NT2/D1 (cell line): Measurements from ENCODE around the gene GRB10.

Experiments
- DNase-seq: peaks from one replicate; pipeline ENCODE4 v3.0.0-alpha.2; 2011; ENCODE audit warnings: low read depth, low spot score
- H3K27me3 ChIP-seq: 2 replicates; pipeline ENCODE4 v1.6.0; 2011; ENCODE audit warnings: mild to moderate bottlenecking; ENCODE audit not compliant: insufficient read length, insufficient read depth
- H3K36me3 ChIP-seq: 2 replicates; pipeline ENCODE4 v1.6.1; 2011; ENCODE audit warnings: mild to moderate bottlenecking, low read length, mixed read lengths; ENCODE audit not compliant: insufficient read depth, insufficient read length
- H3K4me1 ChIP-seq: 2 replicates; pipeline ENCODE4 v1.5.1; 2011; ENCODE audit not compliant: insufficient read depth, insufficient read length
- H3K4me3 ChIP-seq: 2 replicates; pipeline ENCODE4 v1.5.1; 2011; ENCODE audit warnings: low read depth; ENCODE audit not compliant: insufficient read length
- H3K9ac ChIP-seq: 2 replicates; pipeline ENCODE4 v1.6.0; 2011; ENCODE audit warnings: low read depth; ENCODE audit not compliant: insufficient read length
- H3K9me3 ChIP-seq: 2 replicates; pipeline ENCODE4 v1.5.1; 2011; ENCODE audit warnings: mild to moderate bottlenecking, low read length; ENCODE audit not compliant: insufficient read depth
- SUZ12 ChIP-seq: IDR thresholded peaks from 2 replicates; pipeline ENCODE4 v1.6.1; 2011; ENCODE audit not compliant: insufficient read length, insufficient read depth; ENCODE audit errors: extremely low read depth
- YY1 ChIP-seq: IDR thresholded peaks from 2 replicates; pipeline ENCODE4 v1.6.1; 2011; ENCODE audit not compliant: insufficient read length, insufficient read depth
- ZNF274 ChIP-seq: IDR thresholded peaks from 2 replicates; pipeline ENCODE4 v1.6.1; 2011; ENCODE audit warnings: mild to moderate bottlenecking, low read depth, low read length

GRB10 gene

DNA sequence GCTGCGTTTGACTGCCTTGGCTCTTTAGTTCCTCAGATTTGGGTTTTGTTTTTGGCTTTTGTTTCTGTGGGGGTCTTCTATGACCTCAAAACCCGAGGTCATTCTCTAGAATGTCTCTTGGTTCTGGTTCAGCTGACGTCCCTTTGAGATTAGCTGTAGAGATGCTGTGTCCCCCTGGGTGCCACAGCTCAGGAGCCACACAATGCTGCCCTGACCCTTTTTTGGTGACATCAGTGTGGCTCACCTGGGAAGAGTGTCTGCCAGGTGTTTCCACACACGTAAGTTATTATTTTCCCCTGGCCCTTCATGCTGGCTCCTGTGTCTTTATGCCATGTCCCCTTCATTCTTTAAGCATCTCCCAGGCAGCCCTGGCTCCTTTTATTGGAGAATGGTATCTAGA, 127.7 kb downstream of the GRB10 start:
- Histone ChIP-seq H3K9me3 (no peaks in the 10 kb centered on the region), H3K27me3 (no peaks in the 10 kb centered on the region), H3K4me3 (no peak overlapping the region), H3K9ac (no peak overlapping the region), H3K4me1 (peaks cover 2% of the 10 kb centered on the region), H3K36me3 (peaks cover 55% of the 10 kb centered on the region)
- no peak for DNase-seq
- TF ChIP-seq YY1 (no peak), ZNF274 (no peak), SUZ12 (no peak)

GRCh38 chr7:50653981-50654425, 128.7 kb downstream of the GRB10 start:
- DNase-seq = no peak
- Histone ChIP-seq H3K27me3 (no peaks in the 10 kb centered on the region), H3K4me1 (peaks cover 2% of the 10 kb centered on the region), H3K36me3 (peaks cover 56% of the 10 kb centered on the region), H3K9ac (no peak overlapping the region), H3K4me3 (no peak overlapping the region), H3K9me3 (no peaks in the 10 kb centered on the region)
- no peak for TF ChIP-seq YY1
- TF ChIP-seq ZNF274 = no peak
- no peak for TF ChIP-seq SUZ12

- peaks cover 52% of the 10 kb centered on the region for H3K36me3 ChIP-seq
- no peak for DNase-seq
- H3K9me3 ChIP-seq = no peaks in the 10 kb centered on the region
- H3K4me3 ChIP-seq = no peak overlapping the region
- H3K4me1 ChIP-seq = peaks cover 2% of the 10 kb centered on the region
- no peak overlapping the region for H3K9ac ChIP-seq
- TF ChIP-seq SUZ12 = no peak
- TF ChIP-seq YY1 = no peak
- TF ChIP-seq ZNF274 = no peak
- no peaks in the 10 kb centered on the region for H3K27me3 ChIP-seq
Observed at GRCh38 chr7:50653126-50653864, 129.4 kb downstream of the GRB10 start.

GRCh38 chr7:50652400-50653125, 130.1 kb downstream of the GRB10 start:
- no peak for DNase-seq
- Histone ChIP-seq H3K36me3 (peaks cover 46% of the 10 kb centered on the region), H3K4me1 (peaks cover 2% of the 10 kb centered on the region), H3K4me3 (no peak overlapping the region), H3K27me3 (no peaks in the 10 kb centered on the region), H3K9ac (no peak overlapping the region), H3K9me3 (no peaks in the 10 kb centered on the region)
- TF ChIP-seq ZNF274 (no peak), YY1 (no peak), SUZ12 (no peak)

DNA sequence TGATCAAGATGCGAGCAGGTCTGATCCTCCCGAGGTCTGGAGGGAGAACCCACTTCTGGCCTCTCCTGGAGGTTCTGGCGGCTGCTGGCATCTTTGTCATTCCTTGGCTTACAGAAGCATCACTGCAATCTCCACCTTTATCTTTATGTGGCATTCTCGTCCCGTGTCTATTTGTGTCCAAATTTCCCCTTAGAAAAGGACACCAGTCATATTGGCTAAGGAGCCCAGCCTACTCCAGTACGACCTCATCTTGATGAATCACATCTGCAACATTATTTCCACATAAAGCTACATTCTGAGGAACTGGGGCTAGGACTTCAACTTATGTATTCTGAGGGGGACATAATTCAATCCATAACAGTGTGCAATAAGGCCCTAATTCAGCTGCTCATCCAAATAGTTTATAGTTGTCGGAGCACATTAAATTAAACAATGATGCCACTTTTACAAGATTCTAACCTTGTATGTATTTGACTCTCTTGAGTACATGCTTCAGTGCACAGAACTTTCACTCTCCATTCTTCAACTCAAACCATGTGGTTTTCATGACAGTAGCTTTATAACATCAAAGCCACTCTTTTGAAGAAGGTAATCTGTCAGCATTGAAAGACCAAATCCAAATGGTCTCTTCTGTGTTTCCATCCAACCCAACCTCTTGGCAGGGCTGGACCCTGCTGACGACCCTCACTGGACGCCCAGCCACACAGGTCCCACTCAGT, 131.3 kb downstream of the GRB10 start:
- no peak overlapping the region for H3K9ac ChIP-seq
- peaks cover 2% of the 10 kb centered on the region for H3K4me1 ChIP-seq
- TF ChIP-seq YY1 (no peak), SUZ12 (no peak), ZNF274 (no peak)
- H3K36me3 ChIP-seq = peaks cover 36% of the 10 kb centered on the region
- no peak overlapping the region for H3K4me3 ChIP-seq
- no peaks in the 10 kb centered on the region for H3K27me3 ChIP-seq
- no peaks in the 10 kb centered on the region for H3K9me3 ChIP-seq
- no peak for DNase-seq

DNA sequence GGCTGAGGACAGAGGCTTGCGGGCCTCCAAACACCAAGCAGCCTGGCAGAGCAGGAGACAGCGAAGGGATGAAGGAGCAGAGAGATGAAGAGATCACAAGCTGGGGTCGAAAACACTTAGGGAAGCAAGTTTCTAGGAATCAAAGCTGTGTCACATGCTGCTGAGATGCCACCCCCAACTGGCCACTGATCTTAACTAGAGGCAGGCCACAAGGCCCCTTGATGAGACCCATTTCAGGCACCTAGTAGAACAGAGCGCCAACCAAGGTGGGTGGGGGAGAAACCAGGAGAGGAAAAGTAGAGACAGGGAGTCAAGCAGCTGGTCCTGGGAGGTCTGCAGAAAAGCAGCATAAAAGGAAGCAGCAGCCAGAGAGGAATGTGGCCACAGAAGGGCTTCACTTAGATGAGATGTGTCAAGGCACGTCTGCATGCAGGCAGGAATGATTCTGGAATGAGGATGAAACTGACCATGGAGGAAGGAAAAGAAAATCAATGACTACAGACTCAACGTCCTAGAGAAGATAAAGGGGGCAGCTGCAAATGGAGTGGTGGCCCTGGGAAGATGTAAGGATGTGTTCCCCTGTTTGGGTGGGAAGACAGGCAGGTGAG, 132.5 kb downstream of the GRB10 start:
- Histone ChIP-seq H3K27me3 (no peaks in the 10 kb centered on the region), H3K36me3 (peaks cover 28% of the 10 kb centered on the region), H3K4me3 (no peak overlapping the region), H3K9ac (no peak overlapping the region), H3K4me1 (peaks cover 2% of the 10 kb centered on the region), H3K9me3 (no peaks in the 10 kb centered on the region)
- DNase-seq = no peak
- TF ChIP-seq ZNF274 (no peak), YY1 (no peak), SUZ12 (no peak)
